Epithelial cell of proximal tubule (primary cell): Measurements from ENCODE around the gene LEMD1. TPM values are rescaled to one million over a fixed set of nuclear protein-coding genes. Genes with fewer than 3 reads are reported as not detected.

Source experiments
- DNase-seq: peaks from one replicate; pipeline ENCODE4 v3.0.0-alpha.2; 2011; ENCODE audit warnings: low read depth
- H3K4me3 ChIP-seq: 2 replicates; pipeline ENCODE4 v1.5.1; 2011; ENCODE audit warnings: low read depth, mild to moderate bottlenecking, low read length
- CTCF ChIP-seq: conservative IDR thresholded peaks from 2 replicates; pipeline ENCODE4 v1.5.1; 2012; ENCODE audit warnings: low read depth, mild to moderate bottlenecking, low read length
- total RNA-seq: library from RNA; depleted of rRNA; stranded (reverse); fragments of >200 nt; gene quantifications from 2 replicates; pipeline ENCODE4 v1.2.3, GENCODE V29; 2015

LEMD1 gene
- total RNA-seq = 0.52 TPM in 1 of 2 replicates, not detected in the other

GRCh38 chr1:205421798-205422197 lies at the start of gene LEMD1:
Gene LEMD1, minus strand, starts transcription at chr1:205422056. Its CDS starts 1,520 bp downstream, at chr1:205420536.
- no peak for DNase-seq
- no peak for TF ChIP-seq CTCF
- H3K4me3 ChIP-seq = no peak within 1 kb of the TSS

- no peak for TF ChIP-seq CTCF
- no peak for DNase-seq
- no peak overlapping the region for H3K4me3 ChIP-seq
Measured at GRCh38 chr1:205470131-205470530, 48.3 kb upstream of the LEMD1 start.

- H3K4me3 ChIP-seq = no peak overlapping the region
- no peak for TF ChIP-seq CTCF
- no peak for DNase-seq
Measured at GRCh38 chr1:205466595-205467220, 44.9 kb upstream of the LEMD1 start.

- no peak for DNase-seq
- no peak overlapping the region for H3K4me3 ChIP-seq
- TF ChIP-seq CTCF = no peak
Measured at GRCh38 chr1:205465392-205465791, 43.5 kb upstream of the LEMD1 start.

- no peak overlapping the region for H3K4me3 ChIP-seq
- no peak for TF ChIP-seq CTCF
- no peak for DNase-seq
Measured at GRCh38 chr1:205458777-205459566, 37.1 kb upstream of the LEMD1 start.

GRCh38 chr1:205456868-205457745 lies 35.3 kb upstream of the LEMD1 start:
- no peak for DNase-seq
- no peak for TF ChIP-seq CTCF
- H3K4me3 ChIP-seq = peak overlapping the region; percentile 22
